HG03565 (cell line): ENCODE measurements around the gene PSMD4.
"Not testable (repeated sequence)": the region's sequence is repeated elsewhere in the genome, so short reads cannot be mapped to it uniquely, and the experiment has no call there.

ENCODE experiments used
- ATAC-seq: cut with Tn5 transposase; IDR thresholded peaks from one replicate; pipeline ENCODE4 v1.9.1; 2021; ENCODE audit warnings: mild to moderate bottlenecking, moderate library complexity; ENCODE audit not compliant: unreplicated experiment

PSMD4 gene

GRCh38 chr1:151254217-151255213 is at the start of gene PSMD4:
Gene PSMD4 (plus strand): TSS chr1:151254734. CDS start chr1:151254783, 49 bp downstream.
- peak; percentile 88 for ATAC-seq

- not testable (repeated sequence) for ATAC-seq
Observed at GRCh38 chr1:151205381-151205965, 49.1 kb upstream of the PSMD4 start.

- ATAC-seq, result no peak
Observed at GRCh38 chr1:151210830-151211229, 43.7 kb upstream of the PSMD4 start.

GRCh38 chr1:151211972-151212705 is 42.4 kb upstream of the PSMD4 start:
- no peak for ATAC-seq

- ATAC-seq, result no peak
Observed at GRCh38 chr1:151213560-151213959, 41.0 kb upstream of the PSMD4 start.

GRCh38 chr1:151221616-151222015 is 32.9 kb upstream of the PSMD4 start:
- ATAC-seq, result no peak

GRCh38 chr1:151222130-151222529 is 32.4 kb upstream of the PSMD4 start:
- ATAC-seq, result no peak

- ATAC-seq, result no peak
Observed at GRCh38 chr1:151235235-151235634, 19.3 kb upstream of the PSMD4 start.

- no peak for ATAC-seq
Observed at GRCh38 chr1:151237678-151238466, 16.7 kb upstream of the PSMD4 start.

GRCh38 chr1:151238467-151238739 is 16.1 kb upstream of the PSMD4 start:
- ATAC-seq, result no peak

- no peak for ATAC-seq
Observed at GRCh38 chr1:151242442-151242841, 12.1 kb upstream of the PSMD4 start.

- no peak for ATAC-seq
Observed at GRCh38 chr1:151243683-151244216, 10.8 kb upstream of the PSMD4 start.

- no peak for ATAC-seq
Observed at GRCh38 chr1:151246786-151247185, 7.7 kb upstream of the PSMD4 start.

GRCh38 chr1:151251656-151252470 is 2.7 kb upstream of the PSMD4 start:
- ATAC-seq, result no peak

- no peak for ATAC-seq
Observed at GRCh38 chr1:151255381-151255780, 847 bp downstream of the PSMD4 start.

- ATAC-seq, result no peak
Observed at GRCh38 chr1:151259351-151259750, 4.8 kb downstream of the PSMD4 start.

GRCh38 chr1:151265446-151266236 is 11.1 kb downstream of the PSMD4 start:
- no peak for ATAC-seq

GRCh38 chr1:151266315-151266714 is 11.8 kb downstream of the PSMD4 start:
- no peak for ATAC-seq

- ATAC-seq, result no peak
Observed at GRCh38 chr1:151266821-151267220, 12.3 kb downstream of the PSMD4 start.
